IMR-90 (cell line): ENCODE measurements around the gene ZNF445. TPM values are rescaled to one million over a fixed set of nuclear protein-coding genes. Genes with fewer than 3 reads are reported as not detected.

Experiments used
- ATAC-seq: fragments of 200-7000 bp; cut with Tn5 transposase; 2 replicates; pipeline ENCODE4 v1.9.1; 2020; ENCODE audit warnings: low read depth, mild to moderate bottlenecking, moderate library complexity
- BruUV-seq: library from RNA; stranded (reverse); fragments of 400-500 nt; replicated peaks from 2 replicates; lab custom pipeline; 2021; lab: Mats Ljungman, UMichigan
- CTCF ChIA-PET: fragments of 300-600 bp; formaldehyde crosslinking; extraction: SDS; loops from one replicate; lab custom pipeline; 2021; ENCODE audit warnings: antibody characterized with exemption; lab: Yijun Ruan, JAX
- POLR2A ChIA-PET: fragments of 300-600 bp; sonication (Branson Sonifier 250); formaldehyde crosslinking; loops from one replicate; lab custom pipeline; 2022; ENCODE audit warnings: antibody characterized with exemption; ENCODE audit not compliant: unreplicated experiment; lab: Charles Lee
- DNase-seq: peaks from one replicate; pipeline ENCODE4 v3.0.0; 2013
- H2AFZ ChIP-seq: replicated peaks from 2 replicates; pipeline ENCODE3; 2013; ENCODE audit warnings: low read length, mild to moderate bottlenecking; ENCODE audit not compliant: poor library complexity
- H2AK5ac ChIP-seq: 2 replicates; pipeline ENCODE4 v1.6.1; 2013; ENCODE audit warnings: low read depth, low read length, inconsistent platforms
- H2AK9ac ChIP-seq: replicated peaks from 2 replicates; pipeline ENCODE3; 2013; ENCODE audit warnings: mild to moderate bottlenecking, low read depth, low read length, moderate library complexity; ENCODE audit not compliant: poor library complexity
- H2BK120ac ChIP-seq: 2 replicates; pipeline ENCODE4 v1.6.1; 2013; ENCODE audit warnings: low read depth, low read length, inconsistent platforms
- H2BK15ac ChIP-seq: 3 replicates; pipeline ENCODE4 v1.6.1; 2013; ENCODE audit warnings: low read depth, low read length, inconsistent platforms
- H2BK20ac ChIP-seq: 2 replicates; pipeline ENCODE4 v1.6.1; 2013; ENCODE audit warnings: low read depth, mild to moderate bottlenecking, inconsistent platforms, low read length, moderate library complexity
- H2BK5ac ChIP-seq: 2 replicates; pipeline ENCODE4 v1.6.1; 2013; ENCODE audit warnings: mild to moderate bottlenecking, low read depth, low read length, inconsistent platforms; ENCODE audit not compliant: poor library complexity, severe bottlenecking
- H3K14ac ChIP-seq: replicated peaks from 2 replicates; pipeline ENCODE4 v1.6.1; 2013; ENCODE audit warnings: low read depth, low read length, inconsistent platforms
- H3K18ac ChIP-seq: 2 replicates; pipeline ENCODE4 v1.6.1; 2013; ENCODE audit warnings: low read depth, low read length, control low read depth
- H3K23ac ChIP-seq: 2 replicates; pipeline ENCODE4 v1.6.1; 2013; ENCODE audit warnings: low read depth, low read length, inconsistent platforms
- H3K27ac ChIP-seq: 2 replicates; pipeline ENCODE4 v1.5.1; 2013; ENCODE audit warnings: mild to moderate bottlenecking, control low read depth, low read length; ENCODE audit not compliant: insufficient read depth
- H3K27me3 ChIP-seq: 2 replicates; pipeline ENCODE4 v1.6.1; 2013; ENCODE audit warnings: low read length; ENCODE audit not compliant: control insufficient read depth, insufficient read depth
- H3K36me3 ChIP-seq: 2 replicates; pipeline ENCODE4 v1.6.1; 2013; ENCODE audit warnings: low read length, mixed read lengths; ENCODE audit not compliant: control insufficient read depth, insufficient read depth
- H3K4ac ChIP-seq: 2 replicates; pipeline ENCODE4 v1.6.1; 2013; ENCODE audit warnings: low read depth, low read length, inconsistent platforms
- H3K4me1 ChIP-seq: 2 replicates; pipeline ENCODE4 v1.6.1; 2013; ENCODE audit warnings: low read length, mixed read lengths; ENCODE audit not compliant: control insufficient read depth, insufficient read depth
- H3K4me2 ChIP-seq: 2 replicates; pipeline ENCODE4 v1.6.1; 2013; ENCODE audit warnings: low read depth, mild to moderate bottlenecking, control low read depth, low read length, moderate library complexity
- H3K4me3 ChIP-seq: 2 replicates; pipeline ENCODE4 v1.5.1; 2013; ENCODE audit warnings: low read depth, mild to moderate bottlenecking, control low read depth, low read length, moderate library complexity; ENCODE audit not compliant: insufficient read depth
- H3K56ac ChIP-seq: 2 replicates; pipeline ENCODE4 v1.6.1; 2013; ENCODE audit warnings: low read length, inconsistent platforms; ENCODE audit not compliant: insufficient read depth; ENCODE audit errors: extremely low read depth
- H3K79me1 ChIP-seq, 2 experiments: 2 replicates each; pipeline ENCODE4 v1.6.1; 2013; ENCODE audit warnings: low read length in 2 of 2, inconsistent platforms in 1 of 2, low read depth in 1 of 2
- H3K9ac ChIP-seq: 2 replicates; pipeline ENCODE4 v1.6.1; 2013; ENCODE audit warnings: low read depth, low read length, control low read depth
- H3K9me1 ChIP-seq: 2 replicates; pipeline ENCODE4 v1.6.1; 2013; ENCODE audit warnings: low read length, inconsistent platforms; ENCODE audit not compliant: insufficient read depth
- H3K9me3 ChIP-seq: 2 replicates; pipeline ENCODE4 v1.6.1; 2013; ENCODE audit warnings: low read length; ENCODE audit not compliant: control insufficient read depth, insufficient read depth
- H4K20me1 ChIP-seq: 2 replicates; pipeline ENCODE4 v1.6.1; 2013; ENCODE audit warnings: low read length, inconsistent platforms; ENCODE audit not compliant: insufficient read depth
- H4K5ac ChIP-seq: 2 replicates; pipeline ENCODE4 v1.6.1; 2013; ENCODE audit warnings: mild to moderate bottlenecking, low read depth, low read length, control low read depth
- H4K8ac ChIP-seq, 2 experiments: 2 replicates each; pipeline ENCODE4 v1.6.1; 2013; ENCODE audit warnings: low read depth in 2 of 2, low read length in 2 of 2, control low read depth in 1 of 2, inconsistent platforms in 1 of 2
- H4K91ac ChIP-seq: 2 replicates; pipeline ENCODE4 v1.6.1; 2013; ENCODE audit warnings: low read depth, low read length, inconsistent platforms; ENCODE audit not compliant: insufficient read depth
- BHLHE40 ChIP-seq: fragments of 150-350 bp; IDR thresholded peaks from 2 replicates; pipeline ENCODE4 v1.6.1; 2016; ENCODE audit warnings: mild to moderate bottlenecking, low read depth, low read length
- CEBPB ChIP-seq: IDR thresholded peaks from 2 replicates; pipeline ENCODE4 v1.6.1; 2012; ENCODE audit warnings: low read depth, low read length, improper control_type of control experiment
- FOS ChIP-seq: fragments of 150-350 bp; IDR thresholded peaks from 2 replicates; pipeline ENCODE4 v1.6.1; 2016; ENCODE audit warnings: low read depth, low read length
- MAZ ChIP-seq: IDR thresholded peaks from 2 replicates; pipeline ENCODE4 v1.6.1; 2012; ENCODE audit warnings: low read depth, mild to moderate bottlenecking, low read length, improper control_type of control experiment, moderate library complexity, borderline replicate concordance
- MXI1 ChIP-seq: IDR thresholded peaks from 2 replicates; pipeline ENCODE4 v1.6.1; 2012; ENCODE audit warnings: low read depth, mild to moderate bottlenecking, low read length, moderate library complexity, borderline replicate concordance
- SMC3 ChIP-seq: fragments of 150-350 bp; IDR thresholded peaks from 2 replicates; pipeline ENCODE4 v1.6.1; 2016; ENCODE audit warnings: low read depth, mild to moderate bottlenecking, antibody characterized with exemption, low read length, moderate library complexity
- WGBS, 2 experiments: methylation state at CpG; one replicate each; pipeline versions ENCODE4 v1.1.5 to v1.1.7; 2013; ENCODE audit warnings: missing lambda C conversion rate in 2 of 2; ENCODE audit not compliant: insufficient read length in 1 of 2; ENCODE audit errors: extremely low coverage in 2 of 2; 5-methylcytosine and 5-hydroxymethylcytosine counted together
- dilution Hi-C: fragments of 300-500 bp; cut with HindIII; formaldehyde crosslinking; loops from one replicate; pipeline ENCODE4 v1.14.3; 2018; ENCODE audit warnings: low sequenced_read_pairs; ENCODE audit not compliant: unreplicated experiment
- in situ Hi-C: fragments of 300-500 bp; cut with MboI; formaldehyde crosslinking; loops from 3 replicates; pipeline ENCODE4 v1.14.3; 2019; ENCODE audit warnings: low sequenced_read_pairs, inconsistent platforms, mixed read lengths
- intact Hi-C: fragments of 100-400 bp; cut with micrococcal nuclease; formaldehyde crosslinking; loops from 2 replicates; pipeline ENCODE4 v1.10.0; 2022
- polyA plus RNA-seq, 3 experiments: library from polyadenylated mRNA; depleted of rRNA; stranded (reverse); fragments of >200 nt; gene quantifications; 2 replicates each; pipeline ENCODE4 v1.2.3, GENCODE V29; 2012; ENCODE audit warnings: low replicate concordance in 1 of 3
- total RNA-seq: library from RNA; depleted of rRNA; stranded (reverse); fragments of >200 nt; gene quantifications from 2 replicates; pipeline ENCODE4 v1.2.3, GENCODE V29; 2012

Gene ZNF445
- total and polyA plus RNA-seq, 2 of the 4 experiments (the other 2 are of a cell fraction): 3.3 to 6.3 TPM

DNA sequence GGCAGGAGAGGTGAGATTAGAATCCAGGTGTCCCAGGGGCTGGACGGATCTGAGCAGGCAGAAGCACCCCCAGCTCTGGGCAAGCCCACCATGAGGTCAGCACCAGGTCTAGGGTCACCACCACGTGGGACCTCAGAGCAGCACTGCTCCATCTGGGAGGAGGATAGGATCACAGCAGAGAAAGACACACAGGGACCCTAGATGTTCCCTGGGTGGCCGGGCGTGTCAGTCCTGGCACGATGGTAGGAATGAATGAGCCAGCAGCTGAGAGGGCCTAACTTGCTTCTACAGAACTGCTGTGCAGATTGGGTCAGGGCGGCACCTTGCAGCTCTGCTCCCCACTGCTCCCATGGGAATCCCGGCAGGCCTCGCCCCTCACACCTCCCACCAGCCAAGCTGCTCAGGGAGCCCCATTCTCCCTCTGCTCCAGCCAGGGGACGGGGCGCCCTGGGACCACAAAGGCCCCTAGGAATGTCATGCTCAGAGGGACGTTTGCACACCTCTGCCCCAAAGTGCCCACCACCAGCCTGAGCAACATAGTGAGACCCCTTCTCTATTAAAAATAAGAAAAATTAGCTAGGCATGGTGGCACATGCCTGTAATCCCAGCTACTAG is 66.3 kb downstream of the ZNF445 start:
- H3K4me3 ChIP-seq: no peak overlapping the region
- H3K23ac ChIP-seq: no peak overlapping the region
- H3K4ac ChIP-seq: no peak overlapping the region
- POLR2A ChIA-PET: no interaction called here
- H4K20me1 ChIP-seq: no peaks in the 10 kb centered on the region
- H4K91ac ChIP-seq: no peak overlapping the region
- H2BK5ac ChIP-seq: no peak overlapping the region
- intact Hi-C loops (no loop called here), dilution Hi-C loops (no loop called here), in situ Hi-C loops (no loop called here)
- TF ChIP-seq BHLHE40: no peak
- TF ChIP-seq MAZ: no peak
- no peak for TF ChIP-seq MXI1
- no peak for TF ChIP-seq SMC3
- TF ChIP-seq CEBPB: no peak
- TF ChIP-seq FOS: no peak
- ATAC-seq (no peak), DNase-seq (no peak)
- no peak overlapping the region for H4K8ac ChIP-seq
- no peak overlapping the region for H2AK5ac ChIP-seq
- H2BK20ac ChIP-seq: no peak overlapping the region
- H4K5ac ChIP-seq: no peak overlapping the region
- H2BK15ac ChIP-seq: no peak overlapping the region
- no peak overlapping the region for H3K4me2 ChIP-seq
- no peak overlapping the region for H3K14ac ChIP-seq
- H2AFZ ChIP-seq: no peak overlapping the region
- H3K56ac ChIP-seq: no peak overlapping the region
- no peaks in the 10 kb centered on the region for H3K79me1 ChIP-seq
- H3K9me3 ChIP-seq: no peaks in the 10 kb centered on the region
- no peaks in the 10 kb centered on the region for H3K36me3 ChIP-seq
- CTCF ChIA-PET: no interaction called here
- H2BK120ac ChIP-seq: no peak overlapping the region
- no TSS peak for BruUV-seq
- 77% methylated on average over 3 of the region's 11 CpGs; no CpG with 5 or more reads in 1 of the 2 experiments for WGBS, 2 experiments
- H3K9ac ChIP-seq: no peak overlapping the region
- H3K27me3 ChIP-seq: no peaks in the 10 kb centered on the region
- 0 out of 2 replicates have a peak, but pooled peaks cover 5% of the 10 kb centered on the region for H3K9me1 ChIP-seq
- H3K18ac ChIP-seq: no peak overlapping the region
- no peak overlapping the region for H3K27ac ChIP-seq
- no peak overlapping the region for H2AK9ac ChIP-seq
- H3K4me1 ChIP-seq: no peaks in the 10 kb centered on the region
